Suprapubic skin (tissue), 4 donors: ENCODE measurements around the gene SPRING1.

Source experiments
- POLR2A ChIP-seq, 2 donors: fragments of 450-650 bp; IDR thresholded peaks; one replicate each; pipeline ENCODE4 v1.6.1; 2017; ENCODE audit warnings: antibody characterized with exemption in 2 of 2, mild to moderate bottlenecking in 2 of 2, moderate library complexity in 2 of 2
- POLR2AphosphoS5 ChIP-seq, 3 donors: sonication (generic); formaldehyde crosslinking; IDR thresholded peaks; one replicate each; pipeline ENCODE4 v1.6.1; 2017; ENCODE audit warnings: antibody characterized with exemption in 3 of 3
- TF ChIP-seq, protein P1 (sequence below), 2 donors: fragments of 200-600 bp in 1 of 2; fragments of 450-650 bp in 1 of 2; sonication (generic) in 1 of 2; IDR thresholded peaks; one replicate each; pipeline ENCODE4 v1.5.1; 2016 to 2019; ENCODE audit warnings: antibody characterized with exemption in 2 of 2, mild to moderate bottlenecking in 1 of 2, moderate library complexity in 1 of 2

DNA sequence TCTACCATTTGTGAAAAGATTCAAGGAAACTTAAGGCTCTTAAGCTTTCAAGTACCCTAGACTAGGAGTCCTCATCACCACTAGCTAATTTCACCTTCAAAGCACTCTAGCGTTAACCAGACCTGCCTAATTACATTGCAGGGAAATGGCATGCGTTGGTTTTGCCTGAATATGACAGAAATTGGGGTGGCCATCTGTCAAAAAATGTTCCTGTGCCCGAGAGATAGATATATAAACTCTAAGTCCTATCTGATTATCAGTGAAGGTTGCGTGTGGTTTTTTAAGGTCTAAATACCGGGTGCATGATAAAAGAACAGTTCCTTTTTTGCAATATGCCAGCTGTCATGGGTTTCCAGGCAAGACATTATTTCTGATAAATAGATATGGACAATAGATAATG lies 48.3 kb downstream of the SPRING1 start:
- TF ChIP-seq, protein P1, sequence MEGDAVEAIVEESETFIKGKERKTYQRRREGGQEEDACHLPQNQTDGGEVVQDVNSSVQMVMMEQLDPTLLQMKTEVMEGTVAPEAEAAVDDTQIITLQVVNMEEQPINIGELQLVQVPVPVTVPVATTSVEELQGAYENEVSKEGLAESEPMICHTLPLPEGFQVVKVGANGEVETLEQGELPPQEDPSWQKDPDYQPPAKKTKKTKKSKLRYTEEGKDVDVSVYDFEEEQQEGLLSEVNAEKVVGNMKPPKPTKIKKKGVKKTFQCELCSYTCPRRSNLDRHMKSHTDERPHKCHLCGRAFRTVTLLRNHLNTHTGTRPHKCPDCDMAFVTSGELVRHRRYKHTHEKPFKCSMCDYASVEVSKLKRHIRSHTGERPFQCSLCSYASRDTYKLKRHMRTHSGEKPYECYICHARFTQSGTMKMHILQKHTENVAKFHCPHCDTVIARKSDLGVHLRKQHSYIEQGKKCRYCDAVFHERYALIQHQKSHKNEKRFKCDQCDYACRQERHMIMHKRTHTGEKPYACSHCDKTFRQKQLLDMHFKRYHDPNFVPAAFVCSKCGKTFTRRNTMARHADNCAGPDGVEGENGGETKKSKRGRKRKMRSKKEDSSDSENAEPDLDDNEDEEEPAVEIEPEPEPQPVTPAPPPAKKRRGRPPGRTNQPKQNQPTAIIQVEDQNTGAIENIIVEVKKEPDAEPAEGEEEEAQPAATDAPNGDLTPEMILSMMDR (IDR thresholded peaks at IDR 0.05), result no peak
- TF ChIP-seq POLR2AphosphoS5 (IDR thresholded peaks at IDR 0.05), result no peak
- no peak for TF ChIP-seq POLR2A (IDR thresholded peaks at IDR 0.05)
